ENCODE data around the gene LSM3. TPM values are rescaled to one million over a fixed set of nuclear protein-coding genes. Genes with fewer than 3 reads are reported as not detected.

LSM3 gene
- total RNA-seq, 1 donor from 2014 or later, result 8.6 TPM

DNA sequence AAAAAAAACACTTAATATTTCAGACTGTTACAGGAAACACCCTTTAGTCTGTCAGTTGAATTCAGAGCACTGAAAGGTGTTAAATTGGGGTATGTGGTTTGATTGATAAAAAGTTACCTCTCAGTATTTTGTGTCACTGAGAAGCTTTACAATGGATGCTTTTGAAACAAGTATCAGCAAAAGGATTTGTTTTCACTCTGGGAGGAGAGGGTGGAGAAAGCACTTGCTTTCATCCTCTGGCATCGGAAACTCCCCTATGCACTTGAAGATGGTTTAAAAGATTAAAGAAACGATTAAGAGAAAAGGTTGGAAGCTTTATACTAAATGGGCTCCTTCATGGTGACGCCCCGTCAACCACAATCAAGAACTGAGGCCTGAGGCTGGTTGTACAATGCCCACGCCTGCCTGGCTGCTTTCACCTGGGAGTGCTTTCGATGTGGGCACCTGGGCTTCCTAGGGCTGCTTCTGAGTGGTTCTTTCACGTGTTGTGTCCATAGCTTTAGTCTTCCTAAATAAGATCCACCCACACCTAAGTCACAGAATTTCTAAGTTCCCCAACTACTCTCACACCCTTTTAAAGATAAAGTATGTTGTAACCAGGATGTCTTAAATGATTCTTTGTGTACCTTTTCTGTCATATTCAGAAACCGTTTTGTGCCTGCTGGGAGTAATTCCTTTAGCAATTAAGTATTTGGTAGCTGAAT, 35.9 kb upstream of the LSM3 start:
- no peak for DNase-seq (ENCODE audit: extremely low read depth, low read depth, low spot score)

DNA sequence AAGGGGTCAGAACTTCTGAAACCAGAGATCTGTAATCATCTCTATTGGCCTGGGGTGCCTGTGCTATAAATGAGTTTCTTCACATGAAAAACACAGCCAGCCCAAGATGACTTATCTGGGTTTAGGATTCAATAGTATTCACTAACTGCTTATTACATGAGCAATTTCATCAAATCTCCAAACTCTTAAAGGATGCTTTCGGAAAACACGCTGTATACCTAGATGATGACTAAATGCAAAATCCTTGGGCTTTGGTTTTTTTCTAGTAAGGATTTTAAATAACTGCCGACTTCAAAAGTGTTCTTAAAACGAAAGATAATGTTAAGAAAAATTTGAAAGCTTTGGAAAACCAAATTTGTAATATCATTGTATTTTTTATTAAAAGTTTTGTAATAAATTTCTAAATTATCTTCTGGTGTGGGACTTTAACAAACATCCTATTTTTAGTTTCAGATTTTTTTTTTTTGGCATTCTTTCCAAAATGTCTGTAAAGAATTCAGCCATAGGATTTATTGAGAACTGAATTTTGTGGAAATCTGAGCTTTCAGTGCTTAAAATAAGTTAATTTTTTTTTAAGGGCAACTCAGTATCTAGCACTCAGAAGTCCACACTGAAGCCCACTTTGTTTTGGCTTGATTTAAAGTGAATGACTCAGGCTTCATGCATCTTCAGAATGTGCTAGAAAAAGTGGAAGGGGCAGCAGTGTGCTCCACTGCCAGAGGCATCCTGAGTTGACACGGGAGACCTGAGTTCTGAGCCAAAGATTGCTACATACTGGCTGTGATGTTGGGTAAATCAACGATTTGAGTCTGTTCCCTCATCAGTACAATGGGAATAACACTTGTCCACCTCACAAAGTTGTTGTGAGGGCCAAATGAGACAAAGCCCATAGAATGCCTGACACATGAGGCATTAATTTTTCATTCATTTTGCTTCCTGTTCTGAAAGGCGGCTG, 35.1 kb upstream of the LSM3 start:
- DNase-seq (ENCODE audit: extremely low read depth, low read depth, low spot score), result peak; percentile 77

DNA sequence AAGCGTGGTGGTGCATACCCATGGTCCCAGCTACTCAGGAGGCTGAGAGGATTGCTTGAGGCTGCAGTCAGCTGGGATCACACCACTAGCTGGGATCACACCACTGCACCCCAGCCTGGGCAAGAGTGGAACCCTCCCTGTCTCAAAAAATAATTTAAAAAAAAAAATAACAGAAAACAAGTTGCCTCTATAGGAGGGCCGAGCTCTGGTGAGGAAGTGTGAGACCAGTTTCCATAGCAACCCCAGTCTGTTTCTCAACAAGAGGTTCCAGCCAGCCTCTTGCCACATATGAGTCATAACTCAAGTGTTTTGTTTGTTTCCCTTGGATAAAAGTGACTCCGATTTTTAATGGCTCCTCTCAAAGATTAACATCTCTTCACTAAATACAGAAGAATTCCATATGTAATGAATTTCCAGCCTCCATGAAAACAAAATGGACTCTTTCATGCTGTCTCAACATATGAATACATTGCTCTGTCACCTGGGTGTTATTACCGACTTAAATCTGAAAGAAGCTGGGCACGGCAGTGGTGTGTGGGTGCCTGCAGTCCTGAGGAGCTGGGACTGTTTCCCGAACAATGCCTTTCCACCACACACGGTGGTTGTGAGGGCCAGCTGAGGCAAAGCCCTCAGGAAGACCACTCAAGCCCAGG, 34.1 kb upstream of the LSM3 start:
- peak; percentile 98 for DNase-seq (ENCODE audit: extremely low read depth, low read depth, low spot score)

DNA sequence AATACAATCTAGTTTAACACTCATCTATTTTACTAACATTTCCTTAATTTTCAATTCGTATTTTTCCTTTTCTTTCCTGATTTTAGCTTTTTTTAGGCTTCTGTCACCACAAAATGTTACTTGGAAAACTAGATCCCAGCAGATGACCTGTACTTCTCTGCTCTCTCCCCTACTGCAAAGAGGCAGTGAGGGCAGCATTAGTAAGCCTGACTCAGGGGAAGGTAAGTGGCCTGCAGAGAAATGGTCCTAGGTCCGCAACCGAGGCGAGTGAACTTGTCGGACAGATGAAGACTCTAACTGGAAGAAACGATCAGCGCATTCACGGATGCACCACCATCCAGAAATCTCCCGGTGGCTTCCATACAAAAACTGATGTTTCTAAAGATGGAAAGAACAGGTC, 33.4 kb upstream of the LSM3 start:
- no peak for DNase-seq (ENCODE audit: extremely low read depth, low read depth, low spot score)

DNA sequence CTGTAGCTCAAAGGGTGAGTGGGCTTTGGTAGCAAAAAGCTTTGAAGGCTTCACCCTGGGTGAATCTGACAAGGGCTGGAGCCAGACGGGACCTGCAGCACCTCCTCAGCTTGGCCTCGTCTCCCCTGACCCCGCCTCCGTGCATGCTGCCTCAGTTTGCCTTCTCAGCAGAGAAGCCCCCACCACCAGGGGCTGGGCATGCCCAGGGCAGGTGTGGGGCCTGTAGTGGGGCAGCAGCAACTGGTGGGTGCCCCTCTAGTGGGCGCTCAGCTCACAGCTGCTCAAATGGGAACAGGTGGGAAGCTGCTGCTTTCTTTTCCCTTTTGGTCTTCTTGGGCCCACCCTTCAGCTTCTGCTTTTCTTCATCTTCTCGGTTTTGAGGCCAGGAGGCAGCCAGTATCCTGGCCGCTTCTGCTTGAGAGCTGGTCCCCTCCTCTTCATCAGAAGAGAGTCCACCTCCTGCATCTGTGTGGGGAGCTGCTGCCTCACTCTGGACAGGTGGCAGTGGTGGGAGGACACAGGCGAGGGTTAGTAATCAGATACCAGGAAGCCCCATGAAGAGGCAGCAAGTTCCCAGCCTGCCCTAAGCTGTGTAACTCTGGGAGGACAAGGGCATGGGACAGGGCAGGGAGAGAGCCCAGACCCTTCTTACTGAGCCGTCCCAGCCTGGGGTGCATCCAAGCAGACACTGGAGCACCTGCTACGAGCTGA, 32.8 kb upstream of the LSM3 start:
- no peak for DNase-seq (ENCODE audit: extremely low read depth, low read depth, low spot score)

DNA sequence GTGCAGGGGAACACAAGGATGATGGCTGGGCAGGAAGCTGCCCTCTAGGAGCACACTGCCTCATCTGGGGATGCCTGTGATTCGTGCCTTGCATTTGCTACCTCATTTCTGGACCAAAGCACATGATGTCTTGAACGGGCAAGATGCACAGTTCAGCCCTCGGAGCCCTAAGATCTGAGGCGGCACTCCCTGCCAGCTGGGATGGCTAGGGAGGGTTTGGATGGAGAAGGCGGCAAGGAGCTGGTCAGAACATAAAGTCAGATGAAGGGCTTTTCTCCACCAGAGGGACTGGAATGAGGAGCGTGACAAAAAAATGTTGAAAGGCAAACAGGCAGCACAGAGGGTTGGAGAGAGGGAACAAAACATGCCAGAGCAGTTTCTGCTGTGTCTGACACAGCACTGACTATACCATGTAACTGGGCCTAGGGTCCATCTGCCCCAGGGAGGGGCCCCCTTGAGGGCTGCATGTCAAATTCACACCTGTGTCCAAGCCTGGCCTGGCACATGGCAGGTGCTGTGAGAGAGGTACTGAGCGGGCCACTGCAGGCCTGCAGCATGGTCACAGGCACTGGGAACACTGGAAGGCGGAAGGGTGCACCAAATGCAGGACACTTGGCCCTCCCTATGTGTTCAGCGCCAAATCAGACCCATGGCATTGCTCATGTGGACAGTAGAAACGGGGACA, 32.1 kb upstream of the LSM3 start:
- DNase-seq (ENCODE audit: extremely low read depth, low read depth, low spot score), result no peak

DNA sequence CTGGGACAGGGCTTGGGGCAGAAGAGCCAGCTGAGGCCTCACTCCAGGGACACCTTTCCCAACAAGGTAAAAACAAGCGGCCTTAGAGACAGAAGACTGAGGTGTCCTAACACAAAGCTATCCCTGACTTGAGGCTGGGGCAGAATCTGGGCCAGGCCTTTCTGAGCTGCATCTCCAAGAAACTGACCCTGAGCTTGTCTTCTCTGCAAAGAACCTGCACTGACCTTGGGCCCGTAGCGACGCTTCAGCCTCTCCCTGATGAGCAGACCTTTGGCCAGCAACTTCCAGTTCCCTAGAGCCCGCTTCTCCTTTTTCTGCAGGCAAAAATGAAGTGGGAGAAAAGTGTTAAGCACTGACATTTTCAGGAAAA, 31.6 kb upstream of the LSM3 start:
- DNase-seq (ENCODE audit: extremely low read depth, low read depth, low spot score), result no peak

DNA sequence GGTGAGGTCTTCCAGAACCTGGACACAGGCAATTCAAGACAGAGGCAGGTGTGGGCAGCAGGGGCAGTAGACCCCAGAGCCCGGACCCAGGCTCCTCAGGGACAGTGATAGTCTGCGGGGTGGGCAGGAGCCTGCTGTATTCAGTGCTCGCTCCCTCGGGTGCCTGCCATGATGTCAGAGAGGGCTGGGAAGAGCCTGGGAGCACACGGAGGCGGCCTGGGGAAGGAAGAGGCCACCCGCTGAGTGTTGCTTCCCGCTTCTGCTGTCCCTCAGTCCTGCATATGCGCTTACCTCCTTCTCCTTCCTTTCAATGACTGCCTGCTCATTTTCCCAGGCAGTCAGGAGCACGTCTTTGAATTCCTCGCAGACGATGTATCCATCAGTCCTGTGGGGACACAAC, 31.0 kb upstream of the LSM3 start:
- no peak for DNase-seq (ENCODE audit: extremely low read depth, low read depth, low spot score)

DNA sequence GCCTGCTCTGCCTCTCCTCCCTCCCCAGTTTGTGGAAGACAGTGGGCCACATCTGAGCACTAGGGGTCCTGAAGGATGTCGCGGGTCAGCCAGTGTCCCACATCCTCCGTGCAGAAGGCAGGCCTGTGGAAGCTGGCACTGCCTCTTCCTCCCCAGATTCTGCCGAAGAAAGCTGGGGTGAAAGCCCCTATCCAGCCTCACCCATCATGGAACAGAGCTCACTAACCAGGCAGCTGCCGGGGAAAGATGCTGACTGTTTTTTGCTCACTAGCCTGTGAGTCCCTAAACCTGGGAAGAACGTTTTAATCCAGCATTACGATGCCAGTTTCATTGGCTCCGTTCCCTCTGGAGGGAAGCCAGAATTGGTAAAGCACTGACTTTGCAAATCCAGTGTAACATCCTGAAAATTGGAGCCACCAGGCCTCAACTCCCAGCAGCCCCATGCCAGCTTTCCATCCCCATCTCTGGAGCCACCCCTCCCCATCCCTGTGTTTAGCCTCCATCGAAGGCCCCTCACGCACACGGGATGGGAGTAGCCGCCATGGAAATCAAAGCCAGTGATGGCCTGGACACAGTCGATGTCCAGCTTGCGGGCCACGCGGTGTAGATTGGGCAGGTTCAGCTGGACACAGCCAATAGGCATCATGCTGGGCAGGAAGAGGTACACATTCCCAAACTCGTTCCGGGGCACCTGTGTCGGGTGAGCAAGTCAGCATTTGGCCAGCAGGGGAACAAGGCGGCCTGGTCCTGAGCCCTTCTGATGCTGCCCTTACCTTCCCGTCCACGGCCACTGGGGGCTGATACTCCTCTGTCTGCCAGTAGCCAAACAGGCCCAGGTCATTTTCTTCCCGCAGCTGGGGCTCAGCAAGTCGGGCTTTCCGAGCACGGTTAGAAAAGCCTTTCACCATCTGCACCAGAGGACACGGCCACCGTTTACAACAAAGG, 30.3 kb upstream of the LSM3 start:
- DNase-seq (ENCODE audit: extremely low read depth, low read depth, low spot score), result no peak

DNA sequence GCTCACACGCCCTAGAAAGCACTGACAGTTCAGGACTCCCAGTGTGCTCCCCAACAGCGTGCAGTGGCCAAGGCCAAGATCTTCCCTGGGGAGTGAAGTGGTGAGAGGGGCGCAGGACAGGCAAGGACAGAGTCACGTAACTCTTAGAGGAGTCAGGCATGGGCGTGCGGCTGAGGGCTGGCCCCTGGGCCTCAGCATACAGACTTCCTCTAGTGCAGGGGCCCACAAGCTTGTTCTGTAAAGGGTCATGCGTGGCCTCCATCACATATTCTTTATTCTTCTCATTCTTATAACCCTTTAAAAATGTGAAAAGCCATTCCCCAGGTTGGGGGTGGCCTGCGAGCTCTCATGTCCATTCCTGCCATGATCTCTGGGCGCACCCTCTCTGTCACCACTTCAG, 28.5 kb upstream of the LSM3 start:
- DNase-seq (ENCODE audit: extremely low read depth, low read depth, low spot score), result no peak

DNA sequence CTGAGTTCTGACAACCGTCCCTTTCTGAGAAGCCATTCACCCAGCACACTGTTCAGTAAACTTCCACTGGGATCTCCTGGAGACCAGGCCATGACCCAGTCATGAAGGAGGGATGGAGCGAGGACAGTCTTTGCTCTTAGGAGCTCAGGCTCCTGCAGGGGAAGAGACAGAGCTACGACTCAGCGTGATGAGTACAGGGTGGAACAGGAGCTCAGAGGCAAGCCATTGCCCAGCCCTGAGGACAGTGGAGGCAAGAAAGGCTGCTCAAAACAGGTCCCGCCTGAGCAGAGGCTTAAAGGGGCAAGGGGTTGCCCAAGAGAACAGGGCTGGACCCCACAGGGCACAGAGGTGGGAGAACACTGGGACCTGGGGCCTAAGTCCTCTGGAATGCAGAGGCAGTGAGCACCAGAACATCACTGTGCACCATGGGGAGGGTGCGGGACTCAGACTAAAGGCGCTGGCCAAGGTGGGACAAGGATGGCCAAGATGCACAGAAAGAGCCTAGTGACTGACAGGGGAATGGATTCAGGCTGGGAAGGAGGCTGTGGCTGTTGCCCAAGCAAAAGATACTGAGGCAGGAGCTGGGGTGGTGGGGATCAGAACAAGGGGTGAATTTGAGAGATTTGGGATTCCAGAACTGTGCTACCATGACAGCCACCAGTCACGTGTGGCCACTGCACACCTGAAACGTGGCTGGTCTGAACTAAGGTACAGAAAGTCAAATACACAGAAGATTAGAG, 28.0 kb upstream of the LSM3 start:
- no peak for DNase-seq (ENCODE audit: extremely low read depth, low read depth, low spot score)

DNA sequence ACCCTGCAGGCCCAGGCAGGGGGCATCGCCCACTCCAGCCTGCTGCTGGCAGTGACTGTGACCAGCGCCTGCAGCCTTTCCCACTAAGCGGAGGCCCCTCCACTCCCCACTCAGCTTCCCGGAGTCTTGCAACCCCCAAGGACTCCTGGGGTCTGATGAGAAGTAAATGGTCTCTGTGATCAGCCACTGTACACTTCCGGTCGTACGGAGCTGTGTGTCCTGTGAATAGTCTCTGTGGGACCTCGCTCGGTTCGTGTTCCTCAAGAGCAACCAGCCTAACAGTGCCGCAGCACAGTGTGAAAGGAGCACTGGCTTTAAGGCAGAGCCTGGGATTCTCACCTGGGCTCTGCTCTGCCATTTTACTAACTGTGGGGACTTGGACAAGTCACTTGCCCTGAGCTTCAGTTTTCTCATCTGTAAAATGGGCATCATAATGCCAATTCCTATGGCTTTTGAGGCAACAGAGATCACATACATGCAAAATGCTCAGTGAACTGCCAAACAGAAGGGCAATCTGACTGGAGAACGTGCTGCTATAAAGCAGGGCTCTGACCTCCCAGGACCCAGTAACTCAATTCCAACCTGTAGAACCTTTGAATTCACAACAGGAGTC, 27.0 kb upstream of the LSM3 start:
- DNase-seq (ENCODE audit: extremely low read depth, low read depth, low spot score), result no peak

DNA sequence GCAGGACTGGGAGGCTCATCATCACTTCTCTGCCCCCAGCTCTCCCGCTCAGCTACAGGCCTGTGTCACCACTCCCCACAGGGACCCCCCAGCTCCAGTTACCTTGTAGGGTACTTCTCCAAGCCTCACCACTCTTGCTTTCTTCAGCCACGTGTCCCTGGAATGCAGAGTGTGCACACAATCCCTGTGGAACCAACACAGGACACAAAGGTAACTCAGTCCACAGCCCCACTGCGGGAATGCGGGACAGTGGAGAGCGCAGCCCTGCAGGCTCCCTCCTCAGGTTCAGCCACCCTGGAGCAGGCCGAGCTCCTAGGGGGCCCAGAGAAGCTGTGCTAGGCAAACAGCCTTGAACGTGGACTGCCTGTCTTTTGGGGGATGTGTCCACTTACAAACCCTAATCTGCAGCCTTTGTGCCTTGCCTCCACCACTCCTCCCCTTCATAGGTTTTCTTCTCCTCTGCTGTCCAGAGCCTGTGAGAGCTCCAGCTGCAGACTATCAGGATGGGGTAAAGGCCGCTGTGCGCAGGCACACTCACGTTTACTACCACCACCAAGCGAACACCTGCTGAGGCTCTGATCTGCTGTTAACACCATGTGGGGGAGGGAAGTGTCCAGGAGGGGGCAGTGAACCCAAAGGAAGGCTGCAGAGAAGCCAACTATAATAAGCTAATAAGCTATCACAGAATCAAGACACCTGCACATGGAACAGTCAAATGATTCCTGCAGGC, 26.2 kb upstream of the LSM3 start:
- no peak for DNase-seq (ENCODE audit: extremely low read depth, low read depth, low spot score)

DNA sequence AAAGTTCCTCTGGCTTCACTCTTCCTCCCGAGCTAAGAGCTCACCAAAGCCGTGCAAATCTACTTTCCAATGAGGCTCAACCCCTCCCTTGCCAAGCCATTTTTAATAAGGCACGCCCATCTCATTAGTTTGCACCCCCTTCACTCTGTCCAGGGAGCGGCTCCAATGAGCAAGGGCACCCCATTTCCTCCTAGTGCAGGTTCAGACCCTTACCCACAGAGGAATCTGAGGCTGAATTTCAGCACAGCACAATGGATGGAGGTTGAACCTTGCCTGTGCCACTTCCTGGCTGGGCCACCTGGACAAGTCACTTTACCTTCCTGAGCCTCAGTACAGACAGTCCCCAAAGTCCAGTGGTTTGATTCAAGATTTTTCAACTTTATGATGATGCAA, 25.7 kb upstream of the LSM3 start:
- no peak for DNase-seq (ENCODE audit: extremely low read depth, low read depth, low spot score)

DNA sequence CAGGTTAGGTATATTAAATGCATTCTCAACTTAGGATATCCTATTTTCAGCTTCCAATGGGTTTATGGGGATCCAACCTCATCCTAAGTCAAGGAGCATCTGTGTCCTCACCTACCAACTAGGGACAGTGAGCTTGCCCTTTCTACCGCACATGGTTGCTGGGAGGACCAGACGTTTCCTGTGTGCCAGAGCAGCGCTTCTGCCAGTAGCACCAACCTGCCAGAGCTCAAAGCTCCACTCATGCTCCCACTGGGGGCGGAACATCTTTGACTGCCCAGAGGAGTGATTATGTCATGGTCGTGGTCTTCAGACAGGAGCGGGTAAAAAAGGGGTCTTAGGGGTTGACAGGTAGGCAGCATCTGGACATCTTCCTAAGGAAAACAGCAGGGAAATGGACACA, 25.0 kb upstream of the LSM3 start:
- DNase-seq (ENCODE audit: extremely low read depth, low read depth, low spot score), result no peak

DNA sequence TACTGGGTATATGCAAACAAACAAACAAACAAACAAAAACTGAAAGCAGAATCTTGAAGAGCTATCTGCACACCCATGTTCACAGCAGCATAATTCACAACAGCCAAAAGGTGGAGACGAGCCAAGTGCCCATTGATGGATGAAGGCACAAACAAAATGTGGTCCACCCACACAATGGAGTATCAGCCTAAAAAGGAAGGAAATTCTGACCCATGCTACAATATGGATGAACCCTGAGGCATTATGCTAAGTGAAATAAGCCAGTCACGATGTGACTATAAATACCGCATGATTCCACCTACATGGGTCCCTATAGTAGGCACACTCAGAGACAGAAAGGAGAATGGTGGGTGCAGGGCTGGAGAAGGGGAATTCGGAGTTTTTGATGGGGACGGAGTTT, 24.3 kb upstream of the LSM3 start:
- no peak for DNase-seq (ENCODE audit: extremely low read depth, low read depth, low spot score)

DNA sequence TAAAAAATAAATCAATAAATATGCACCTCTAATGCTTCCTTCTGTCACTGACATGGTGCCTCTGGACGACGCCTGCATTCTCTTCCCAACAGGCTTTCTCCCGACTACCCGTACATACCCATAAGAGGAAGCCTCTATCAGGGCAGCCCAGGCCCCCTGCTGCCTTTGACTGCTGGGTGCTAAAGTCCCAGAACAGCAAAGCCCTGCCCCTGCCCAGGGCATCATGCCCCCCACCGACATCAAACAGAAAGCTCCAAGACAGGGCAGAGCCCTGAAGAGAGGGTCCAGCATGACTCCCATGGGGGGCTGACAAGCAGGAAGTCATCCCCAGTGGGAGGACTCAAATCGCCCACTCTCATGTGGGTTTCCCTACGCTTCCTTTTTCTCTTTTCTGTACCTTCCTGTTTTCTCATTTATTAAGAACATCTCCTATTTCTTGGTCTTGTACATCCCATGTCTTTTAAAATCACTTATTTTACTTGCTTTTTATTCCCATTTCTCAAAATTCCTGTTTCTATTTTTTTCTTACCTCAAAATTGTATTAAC, 23.6 kb upstream of the LSM3 start:
- DNase-seq (ENCODE audit: extremely low read depth, low read depth, low spot score), result no peak

All from glomerular endothelial cell (primary cell).